GM19099 (cell line): ENCODE measurements around the gene SPOCK1.

ENCODE experiments used
- POLR2A ChIP-seq: IDR thresholded peaks from 3 replicates; pipeline ENCODE4 v1.6.1; 2011; ENCODE audit warnings: low read depth; ENCODE audit not compliant: insufficient read length; ENCODE audit errors: extremely low read depth

The SPOCK1 gene

DNA sequence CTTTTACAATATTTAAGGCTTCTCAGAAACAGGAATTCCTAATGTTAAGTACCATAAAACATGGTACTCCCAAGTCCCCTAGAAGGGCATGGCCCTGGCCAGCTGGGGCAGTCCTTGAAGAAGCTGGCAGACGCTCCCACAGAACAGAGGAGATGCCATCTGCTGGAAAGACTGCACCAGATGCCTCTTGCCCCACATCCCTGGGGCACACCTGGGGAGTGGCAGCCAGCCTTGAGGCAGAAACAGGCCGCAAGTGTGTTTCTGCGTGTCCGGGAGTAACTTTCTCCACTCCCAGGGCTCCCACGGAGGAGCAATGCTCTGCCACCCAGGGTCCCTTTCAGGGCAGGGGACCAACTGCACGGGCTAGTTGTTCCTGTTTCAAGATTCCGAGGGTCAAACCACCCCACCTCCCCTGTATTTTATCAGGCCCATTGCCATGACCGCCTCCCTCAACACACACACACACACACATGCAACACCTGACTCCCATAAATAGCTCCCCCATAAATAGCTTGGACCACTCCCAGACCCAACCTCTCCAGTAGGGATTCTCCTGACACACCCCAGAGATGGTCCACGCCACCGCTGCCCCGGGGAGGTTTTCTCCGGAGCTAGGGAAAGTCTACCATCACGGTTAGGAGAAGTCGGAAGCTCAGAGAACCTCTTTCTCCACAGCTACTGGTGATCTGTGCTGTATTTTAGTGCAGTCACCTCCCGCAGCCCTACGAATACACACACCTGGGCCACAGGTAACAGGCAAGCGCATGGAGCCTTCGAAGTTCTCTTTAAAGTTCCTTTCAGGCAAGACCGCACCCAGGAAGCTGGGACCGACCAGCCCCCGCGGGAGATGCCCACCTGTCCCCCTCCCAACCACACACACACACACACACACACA, 1.5 kb downstream of the SPOCK1 start:
- no peak for TF ChIP-seq POLR2A

DNA sequence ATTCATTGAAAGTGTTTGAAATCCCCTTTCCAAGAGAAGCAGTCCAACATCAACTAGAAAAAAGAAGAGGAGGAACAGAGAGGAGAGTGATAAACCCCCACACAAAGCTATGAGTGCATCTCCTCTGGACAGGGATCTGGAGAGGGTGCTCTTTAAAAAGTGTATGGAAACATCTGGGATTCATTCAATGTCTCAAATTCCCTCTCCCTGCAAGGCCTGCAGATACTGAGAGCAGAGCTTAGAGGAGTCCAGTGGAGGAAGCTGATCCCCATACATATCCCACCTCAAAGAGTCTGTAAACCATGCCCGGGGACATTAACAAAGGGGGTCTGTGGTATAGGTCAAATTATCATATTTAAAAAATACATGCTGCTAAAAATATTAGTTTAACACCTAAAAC, 2.2 kb downstream of the SPOCK1 start:
- TF ChIP-seq POLR2A = no peak

- TF ChIP-seq POLR2A = no peak
Measured at GRCh38 chr5:137492331-137492730, 6.8 kb downstream of the SPOCK1 start.

DNA sequence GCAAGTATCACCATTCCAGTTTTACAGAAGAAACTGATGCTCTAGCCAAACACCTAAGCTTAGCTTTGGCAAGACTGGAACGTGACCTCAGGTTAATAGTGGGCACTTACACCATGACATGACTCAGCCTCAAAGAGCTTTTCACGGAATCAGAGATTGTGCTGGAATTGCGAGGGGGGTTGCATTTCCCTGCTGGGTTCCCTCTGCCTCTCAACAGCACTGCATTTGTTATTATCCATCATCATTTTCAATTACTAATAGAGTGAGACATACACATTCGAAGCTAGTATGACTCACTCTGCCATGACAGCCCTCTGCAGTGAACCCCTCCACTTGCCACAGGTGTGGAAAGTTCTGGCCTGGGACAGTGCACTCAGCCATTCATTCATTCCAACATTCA, 8.0 kb downstream of the SPOCK1 start:
- TF ChIP-seq POLR2A = no peak

- no peak for TF ChIP-seq POLR2A
Measured at GRCh38 chr5:137490591-137490990, 8.5 kb downstream of the SPOCK1 start.

DNA sequence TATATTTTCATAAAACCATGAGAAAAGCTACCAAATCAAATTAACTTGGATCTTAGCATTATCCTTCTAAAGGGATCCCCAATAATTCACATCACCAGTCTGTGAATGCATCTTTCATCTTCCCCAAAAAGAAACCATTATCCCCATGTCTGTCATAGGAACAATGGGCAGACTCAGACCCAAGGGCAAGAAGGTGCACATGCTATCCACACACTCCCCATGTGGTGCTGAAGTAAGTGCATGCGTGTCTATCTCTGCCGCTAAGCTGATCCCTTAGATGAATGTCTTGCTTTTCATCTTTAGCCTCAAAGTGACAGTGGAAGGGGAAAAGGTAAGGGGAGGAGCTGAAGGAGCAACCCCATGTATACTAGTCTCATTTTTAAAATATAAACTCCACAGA, 10.2 kb downstream of the SPOCK1 start:
- TF ChIP-seq POLR2A = no peak

DNA sequence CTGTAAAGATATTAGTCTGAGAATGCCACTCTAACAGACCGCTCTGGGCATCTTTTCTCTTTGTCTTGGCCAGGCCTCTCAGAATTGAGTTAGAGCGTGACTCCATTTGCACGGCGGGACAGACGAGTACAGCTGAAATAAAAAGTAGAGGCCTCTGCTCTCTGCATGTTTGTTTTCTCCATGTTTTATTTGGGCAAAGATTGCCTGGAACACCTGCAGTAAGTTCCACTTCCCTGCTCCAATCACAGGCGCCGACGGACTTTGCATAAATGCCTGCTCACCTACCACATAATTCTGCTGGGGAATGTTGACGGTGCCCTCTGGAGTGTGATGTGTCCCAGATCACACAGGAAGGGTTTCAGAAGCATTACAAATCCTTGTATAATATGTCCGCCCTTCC, 10.6 kb downstream of the SPOCK1 start:
- TF ChIP-seq POLR2A = no peak

DNA sequence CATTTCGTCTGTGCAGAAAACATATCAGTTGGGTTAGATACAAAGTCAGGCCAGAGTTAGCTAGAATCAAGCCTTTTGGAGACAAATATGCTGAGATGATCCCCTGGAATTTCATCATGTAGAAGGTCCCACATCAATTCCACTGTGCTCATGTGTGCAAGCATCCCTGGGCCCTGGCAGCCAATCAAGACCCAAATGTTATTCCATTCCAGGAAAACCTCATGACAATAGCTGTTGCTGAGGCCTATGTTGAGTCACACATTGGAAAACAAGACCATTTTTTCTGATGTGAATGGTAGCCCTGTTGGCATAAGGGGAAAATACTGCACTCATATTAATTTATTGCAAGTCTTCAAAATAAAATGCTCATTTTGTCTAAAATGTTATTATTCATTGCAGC, 11.5 kb downstream of the SPOCK1 start:
- no peak for TF ChIP-seq POLR2A

- TF ChIP-seq POLR2A = no peak
Measured at GRCh38 chr5:137486707-137487106, 12.4 kb downstream of the SPOCK1 start.

GRCh38 chr5:137481596-137481995, 17.5 kb downstream of the SPOCK1 start:
- TF ChIP-seq POLR2A = no peak

- TF ChIP-seq POLR2A = no peak
Measured at GRCh38 chr5:137478043-137478442, 21.1 kb downstream of the SPOCK1 start.

DNA sequence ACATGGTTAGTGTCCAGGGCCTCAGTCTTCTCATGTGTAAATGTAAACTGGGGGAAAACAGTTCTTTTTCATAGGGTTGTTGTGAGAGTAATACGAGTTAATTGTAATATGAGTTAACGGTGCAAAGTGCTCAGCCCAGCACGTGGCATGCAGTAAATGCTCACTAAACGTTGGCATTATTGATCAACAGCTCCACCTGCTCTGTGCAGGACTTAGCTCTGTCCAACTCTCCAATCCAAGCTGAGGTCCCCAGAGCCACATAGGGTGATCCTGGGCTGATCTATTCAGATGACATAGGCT, 28.3 kb downstream of the SPOCK1 start:
- no peak for TF ChIP-seq POLR2A

GRCh38 chr5:137470111-137470920, 28.8 kb downstream of the SPOCK1 start:
- TF ChIP-seq POLR2A = no peak

DNA sequence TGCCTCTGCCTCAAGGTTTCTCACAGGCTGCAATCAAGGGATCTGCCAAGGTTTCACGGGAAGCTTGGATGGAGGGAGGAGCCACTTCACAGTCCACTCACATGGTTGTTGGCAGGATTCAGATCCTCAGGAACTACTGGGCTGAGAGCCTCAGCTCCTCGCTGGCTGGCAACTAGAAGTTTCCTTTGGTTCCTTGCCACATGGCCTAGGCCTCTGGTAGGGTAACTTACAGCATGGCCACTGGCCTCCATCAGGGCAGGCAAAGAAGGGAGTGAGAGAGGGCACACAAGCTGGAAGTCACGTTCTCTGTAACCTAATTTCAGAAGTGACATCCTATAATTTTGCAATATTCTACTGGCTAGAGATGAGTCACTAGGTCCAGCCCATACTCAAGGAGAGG, 32.2 kb downstream of the SPOCK1 start:
- no peak for TF ChIP-seq POLR2A

DNA sequence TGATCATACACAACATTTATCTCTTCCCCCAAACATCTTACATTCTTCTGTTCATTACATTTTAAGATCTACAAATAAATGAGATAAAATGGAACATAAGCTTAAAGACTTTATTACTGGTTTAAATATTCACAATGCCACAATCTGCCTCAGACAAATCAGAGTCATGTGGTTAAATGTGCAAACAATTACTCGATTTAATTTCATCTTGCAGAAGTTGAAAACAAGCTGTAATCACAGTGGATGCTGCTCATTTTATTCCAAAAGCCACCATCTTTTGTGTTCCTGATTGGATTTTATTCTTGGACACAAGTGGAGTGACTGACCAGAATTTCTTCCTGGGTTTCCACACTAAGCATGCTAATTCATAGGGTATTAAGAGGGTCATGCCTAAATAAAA, 33.2 kb downstream of the SPOCK1 start:
- TF ChIP-seq POLR2A = no peak

GRCh38 chr5:137462816-137463520, 36.2 kb downstream of the SPOCK1 start:
- TF ChIP-seq POLR2A = no peak

- TF ChIP-seq POLR2A = no peak
Measured at GRCh38 chr5:137462265-137462590, 36.9 kb downstream of the SPOCK1 start.
